OCI-LY1 (cell line): ENCODE results near the gene FETUB.

Source experiments
- EZH2 ChIP-seq: fragments of 200-600 bp; sonication (generic), shearing (Covaris generic); IDR thresholded peaks from 2 replicates; pipeline ENCODE4 v1.8.0; 2017; ENCODE audit warnings: borderline replicate concordance, mixed run types, mild to moderate bottlenecking, antibody characterized with exemption, low read length, moderate library complexity, mixed read lengths
- TF ChIP-seq, protein P1 (sequence below): fragments of 200-600 bp; sonication (generic), shearing (Covaris generic); IDR thresholded peaks from 2 replicates; pipeline ENCODE4 v1.5.1; 2017; ENCODE audit warnings: mild to moderate bottlenecking, antibody characterized with exemption, low read length, moderate library complexity, mixed read lengths

DNA sequence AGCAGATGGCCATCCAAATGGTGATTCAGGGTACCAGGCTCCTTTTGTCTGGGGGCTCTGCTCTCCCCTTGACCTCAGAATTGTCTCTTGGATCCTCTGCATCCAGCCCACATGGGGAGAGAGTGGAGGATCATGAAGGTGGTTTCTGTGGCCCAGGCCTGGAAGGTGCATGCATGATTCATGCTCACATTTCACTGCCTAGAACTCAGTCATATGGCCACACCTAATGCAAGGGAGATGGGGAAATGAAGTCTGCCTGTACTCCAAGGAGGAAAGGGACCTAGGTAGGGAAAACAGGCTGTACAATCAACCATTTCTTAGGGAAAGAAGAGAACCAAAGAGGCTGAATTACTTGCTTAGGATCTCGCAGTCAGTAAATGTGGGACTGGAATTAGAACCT, 40.7 kb downstream of the FETUB start:
- TF ChIP-seq, protein P1, sequence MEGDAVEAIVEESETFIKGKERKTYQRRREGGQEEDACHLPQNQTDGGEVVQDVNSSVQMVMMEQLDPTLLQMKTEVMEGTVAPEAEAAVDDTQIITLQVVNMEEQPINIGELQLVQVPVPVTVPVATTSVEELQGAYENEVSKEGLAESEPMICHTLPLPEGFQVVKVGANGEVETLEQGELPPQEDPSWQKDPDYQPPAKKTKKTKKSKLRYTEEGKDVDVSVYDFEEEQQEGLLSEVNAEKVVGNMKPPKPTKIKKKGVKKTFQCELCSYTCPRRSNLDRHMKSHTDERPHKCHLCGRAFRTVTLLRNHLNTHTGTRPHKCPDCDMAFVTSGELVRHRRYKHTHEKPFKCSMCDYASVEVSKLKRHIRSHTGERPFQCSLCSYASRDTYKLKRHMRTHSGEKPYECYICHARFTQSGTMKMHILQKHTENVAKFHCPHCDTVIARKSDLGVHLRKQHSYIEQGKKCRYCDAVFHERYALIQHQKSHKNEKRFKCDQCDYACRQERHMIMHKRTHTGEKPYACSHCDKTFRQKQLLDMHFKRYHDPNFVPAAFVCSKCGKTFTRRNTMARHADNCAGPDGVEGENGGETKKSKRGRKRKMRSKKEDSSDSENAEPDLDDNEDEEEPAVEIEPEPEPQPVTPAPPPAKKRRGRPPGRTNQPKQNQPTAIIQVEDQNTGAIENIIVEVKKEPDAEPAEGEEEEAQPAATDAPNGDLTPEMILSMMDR = no peak
- TF ChIP-seq EZH2 = no peak
